HCT116 (cell line): ENCODE data around the gene TBC1D16.

Experiments
- CTCF ChIP-seq, 3 experiments: fragments of 200-600 bp in 1 of 3; sonication (generic) in 1 of 3; IDR thresholded peaks in 2 of 3; conservative IDR thresholded peaks in 1 of 3; 2 replicates each; pipeline ENCODE4 v1.5.1; 2012 to 2017; ENCODE audit warnings: low read depth in 2 of 3, low read length in 2 of 3, antibody characterized with exemption in 1 of 3, borderline replicate concordance in 1 of 3, control low read depth in 1 of 3, mild to moderate bottlenecking in 1 of 3, mixed read lengths in 1 of 3, mixed run types in 1 of 3, moderate library complexity in 1 of 3; ENCODE audit not compliant: insufficient read depth in 1 of 3
- EGR1 ChIP-seq: IDR thresholded peaks from 2 replicates; pipeline ENCODE4 v1.6.1; 2012; ENCODE audit warnings: low read depth
- EZH2 ChIP-seq: fragments of 200-600 bp; sonication (generic); IDR thresholded peaks from 2 replicates; pipeline ENCODE4 v1.6.1; 2017; ENCODE audit warnings: antibody characterized with exemption, mixed run types
- EZH2phosphoT487 ChIP-seq: fragments of 200-600 bp; IDR thresholded peaks from 2 replicates; pipeline ENCODE4 v1.6.1; 2018; ENCODE audit warnings: antibody characterized with exemption, borderline replicate concordance
- JUND ChIP-seq: IDR thresholded peaks from 2 replicates; pipeline ENCODE4 v1.6.1; 2012
- MAX ChIP-seq: IDR thresholded peaks from 2 replicates; pipeline ENCODE4 v1.6.1; 2012
- POLR2A ChIP-seq: IDR thresholded peaks from 2 replicates; pipeline ENCODE4 v1.7.0; 2011; ENCODE audit warnings: borderline replicate concordance; ENCODE audit not compliant: insufficient read depth, insufficient read length; ENCODE audit errors: extremely low read depth
- POLR2AphosphoS5 ChIP-seq: IDR thresholded peaks from 2 replicates; pipeline ENCODE4 v1.6.1; 2011; ENCODE audit warnings: mild to moderate bottlenecking, low read depth, low read length, moderate library complexity
- RAD21 ChIP-seq: IDR thresholded peaks from 2 replicates; pipeline ENCODE4 v1.6.1; 2012; ENCODE audit warnings: low read depth, mild to moderate bottlenecking
- YY1 ChIP-seq: IDR thresholded peaks from 2 replicates; pipeline ENCODE4 v1.6.1; 2011; ENCODE audit warnings: low read length, low read depth, moderate library complexity, mild to moderate bottlenecking; ENCODE audit not compliant: insufficient replicate concordance; ENCODE audit errors: extremely low read depth
- ZBTB33 ChIP-seq: IDR thresholded peaks from 2 replicates; pipeline ENCODE4 v1.6.1; 2011; ENCODE audit warnings: mild to moderate bottlenecking, low read length, moderate library complexity; ENCODE audit not compliant: insufficient replicate concordance; ENCODE audit errors: extremely low read depth

- no peak for TF ChIP-seq MAX
- no peak for TF ChIP-seq EZH2
- TF ChIP-seq CTCF (IDR thresholded peaks at IDR 0.05 in 2 of 3, conservative IDR thresholded peaks at IDR 0.05 in 1 of 3; ENCODE audit: borderline replicate concordance in 1 of 3, insufficient read depth in 1 of 3, low read depth in 2 of 3, low read length in 2 of 3), result no peak
- TF ChIP-seq ZBTB33, result no peak
- TF ChIP-seq JUND, result no peak
- no peak for TF ChIP-seq RAD21
- TF ChIP-seq POLR2A, result no peak
- TF ChIP-seq POLR2AphosphoS5, result no peak
- TF ChIP-seq EZH2phosphoT487, result no peak
- no peak for TF ChIP-seq YY1
- TF ChIP-seq EGR1, result no peak
These were observed 16.0 kb upstream of the TBC1D16 start for GRCh38 chr17:80051681-80052080.
